ENCODE data around the gene NEDD4L. TPM values are rescaled to one million over a fixed set of nuclear protein-coding genes. Genes with fewer than 3 reads are reported as not detected.
A peak's percentile ranks its signal among the peaks of the same experiment; 100 is the strongest.
"Not testable (repeated sequence)": the region's sequence is repeated elsewhere in the genome, so short reads cannot be mapped to it uniquely, and the experiment has no call there.

NEDD4L gene
- polyA plus RNA-seq, 1 donor: 93.0 TPM

DNA sequence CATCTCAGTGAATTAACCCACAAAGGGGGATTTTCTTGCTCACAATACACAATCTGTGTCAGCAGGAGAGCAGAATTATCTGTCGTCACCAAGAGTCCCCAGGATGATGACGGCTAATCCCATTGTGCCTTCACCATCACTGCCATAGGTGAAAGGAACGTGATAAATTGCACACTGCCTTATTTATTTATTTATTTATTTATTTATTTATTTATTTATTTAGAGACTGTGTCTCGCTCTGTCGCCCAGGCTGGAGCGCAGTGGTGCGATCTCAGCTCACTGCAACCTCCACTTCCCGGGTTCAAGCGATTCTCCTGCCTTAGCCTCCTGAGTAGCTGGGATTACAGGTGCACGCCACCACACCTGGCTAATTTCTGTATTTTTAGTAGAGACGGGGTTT lies 238.8 kb downstream of the NEDD4L start:
- not testable (repeated sequence) for H3K27ac ChIP-seq (ENCODE audit: low read length); H3K4me3 ChIP-seq (ENCODE audit: low read length); DNase-seq; H3K9me3 ChIP-seq (ENCODE audit: control insufficient read depth, low read depth, low read length); H3K36me3 ChIP-seq (ENCODE audit: control insufficient read depth, insufficient read depth, low read length); H3K27me3 ChIP-seq (ENCODE audit: control insufficient read depth, insufficient read depth, low read length)
- WGBS (ENCODE audit: insufficient coverage, low lambda C conversion rate): 80% methylated on average over 1 of the region's 11 CpGs
- peaks cover 57% of the 10 kb centered on the region for H3K4me1 ChIP-seq (ENCODE audit: control insufficient read depth, insufficient read depth, low read length)

DNA sequence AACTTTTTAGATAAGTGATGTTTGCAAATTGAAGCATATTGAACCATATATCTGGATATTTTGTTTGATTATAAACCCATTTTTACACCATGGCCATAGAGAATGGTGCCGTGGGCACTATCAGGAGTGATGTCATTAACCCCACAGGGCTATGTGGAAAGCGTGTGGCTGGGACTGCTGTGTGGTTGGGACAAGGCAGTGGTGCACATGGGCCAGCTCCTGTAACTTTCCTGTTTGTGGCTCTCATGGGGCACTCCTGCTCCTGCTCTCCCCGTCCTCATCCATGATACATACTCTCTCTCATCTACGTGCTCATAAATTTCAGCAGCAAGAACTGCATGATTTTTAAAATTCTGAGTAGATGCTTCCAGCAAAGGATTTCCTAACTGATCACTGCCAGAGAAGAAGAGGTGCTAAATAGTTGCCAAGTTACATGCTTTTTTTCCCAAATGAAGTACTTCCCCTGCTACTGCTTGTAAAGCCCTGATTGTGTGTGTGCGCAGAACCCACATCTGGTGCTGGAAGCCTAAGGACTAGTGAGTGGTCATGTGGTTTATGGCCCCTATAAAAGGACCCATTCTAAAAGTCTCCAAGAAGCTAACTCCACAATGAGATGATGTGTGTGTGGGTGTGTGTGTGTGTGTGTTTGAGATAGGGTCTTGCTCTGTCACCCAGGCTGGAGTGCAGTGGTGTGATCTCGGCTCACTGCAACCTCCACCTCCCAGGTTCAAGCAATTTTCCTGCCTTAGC lies 240.8 kb downstream of the NEDD4L start:
- DNase-seq: peak in 1 of 2 donors; percentile 80
- whole genome bisulfite sequencing (ENCODE audit: insufficient coverage, low lambda C conversion rate): 80% methylated on average over 2 of the region's 6 CpGs
- H3K4me1 ChIP-seq (ENCODE audit: control insufficient read depth, insufficient read depth, low read length): peaks cover 60% of the 10 kb centered on the region

DNA sequence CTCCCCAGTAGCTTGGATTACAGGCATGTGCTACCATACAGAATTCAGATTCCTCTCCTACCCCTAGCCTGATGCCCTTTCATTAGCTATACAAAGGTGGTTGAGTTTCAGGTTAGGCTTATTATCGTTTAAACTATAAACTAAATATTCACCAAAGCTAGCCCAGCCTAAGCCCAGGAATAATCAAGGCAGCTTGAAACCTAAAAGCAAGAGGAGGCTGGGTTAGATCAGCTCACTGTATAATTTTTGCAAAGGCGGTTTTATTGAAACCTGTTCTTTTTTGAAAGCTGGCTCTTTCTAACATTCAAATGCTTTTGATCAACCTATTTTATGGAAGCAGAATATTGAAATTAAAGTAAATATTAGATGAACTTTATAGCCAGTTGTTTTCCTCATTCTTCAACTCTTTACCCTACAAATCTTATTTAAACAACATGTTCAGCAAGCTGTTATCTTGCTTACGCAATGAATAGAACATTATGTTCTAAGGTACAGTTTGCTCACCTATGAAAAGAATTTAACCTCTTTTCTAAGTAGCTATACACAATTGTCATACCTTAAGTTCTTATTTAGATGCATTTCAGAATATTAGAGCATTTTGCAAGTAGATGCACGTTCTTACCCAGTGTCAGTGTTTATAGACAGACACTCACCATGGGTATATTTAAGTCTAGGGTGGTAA lies 241.6 kb downstream of the NEDD4L start:
- no peak overlapping the region for H3K4me3 ChIP-seq (ENCODE audit: low read length)
- H3K9me3 ChIP-seq (ENCODE audit: control insufficient read depth, low read depth, low read length): no peaks in the 10 kb centered on the region
- 41% methylated on average over 2 of the region's 4 CpGs for WGBS (ENCODE audit: insufficient coverage, low lambda C conversion rate)
- DNase-seq: peak in 1 of 2 donors; percentile 76
- no peaks in the 10 kb centered on the region for H3K27me3 ChIP-seq (ENCODE audit: control insufficient read depth, insufficient read depth, low read length)
- no peaks in the 10 kb centered on the region for H3K36me3 ChIP-seq (ENCODE audit: control insufficient read depth, insufficient read depth, low read length)
- peak overlapping the region; percentile 96 for H3K27ac ChIP-seq (ENCODE audit: low read length)
- peaks cover 53% of the 10 kb centered on the region for H3K4me1 ChIP-seq (ENCODE audit: control insufficient read depth, insufficient read depth, low read length)

More for the DNA sequence above, 240.8 kb downstream of the NEDD4L start:
- no peaks in the 10 kb centered on the region for H3K9me3 ChIP-seq (ENCODE audit: control insufficient read depth, low read depth, low read length)
- no peaks in the 10 kb centered on the region for H3K27me3 ChIP-seq (ENCODE audit: control insufficient read depth, insufficient read depth, low read length)
- peak overlapping the region; percentile 96 for H3K27ac ChIP-seq (ENCODE audit: low read length)
- no peaks in the 10 kb centered on the region for H3K36me3 ChIP-seq (ENCODE audit: control insufficient read depth, insufficient read depth, low read length)
- H3K4me3 ChIP-seq (ENCODE audit: low read length): no peak overlapping the region

DNA sequence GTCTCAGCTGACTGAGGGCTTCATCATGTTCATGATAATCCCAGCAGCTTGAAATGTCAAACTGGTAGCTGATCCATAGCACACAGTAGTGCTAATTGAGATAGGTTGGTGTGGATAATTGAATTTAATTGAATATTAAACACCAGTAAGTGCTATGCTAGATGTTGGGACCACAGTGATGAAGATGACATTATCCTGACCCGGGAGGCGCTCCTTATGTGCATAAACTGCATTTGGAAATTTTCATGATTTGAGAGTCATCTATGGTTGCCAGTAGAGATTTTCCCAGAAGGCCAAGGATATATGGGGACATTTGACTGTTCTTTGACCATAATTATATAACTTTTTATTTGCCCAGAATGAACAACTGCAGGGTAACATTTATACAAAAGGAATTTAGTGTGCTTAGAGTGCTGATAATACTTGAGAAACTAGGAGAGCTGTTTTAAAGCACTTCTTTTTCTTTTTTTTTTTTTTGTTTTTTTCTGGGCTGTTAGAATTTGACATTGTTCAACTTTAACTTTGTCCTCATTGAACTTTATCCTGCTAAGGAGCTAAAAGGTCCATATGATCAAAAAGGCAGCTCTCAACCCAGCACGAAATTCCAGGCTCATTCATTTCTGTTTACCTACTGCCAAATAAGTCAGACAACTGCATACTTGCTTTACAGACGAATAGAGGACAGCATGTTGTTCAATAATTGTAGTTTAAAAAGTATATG lies 242.8 kb downstream of the NEDD4L start:
- no peaks in the 10 kb centered on the region for H3K9me3 ChIP-seq (ENCODE audit: control insufficient read depth, low read depth, low read length)
- 100% methylated on average over 1 of the region's 4 CpGs for WGBS (ENCODE audit: insufficient coverage, low lambda C conversion rate)
- H3K27ac ChIP-seq (ENCODE audit: low read length): peak overlapping the region; percentile 96
- H3K36me3 ChIP-seq (ENCODE audit: control insufficient read depth, insufficient read depth, low read length): peaks cover 6% of the 10 kb centered on the region
- H3K4me1 ChIP-seq (ENCODE audit: control insufficient read depth, insufficient read depth, low read length): peaks cover 53% of the 10 kb centered on the region
- no peak overlapping the region for H3K4me3 ChIP-seq (ENCODE audit: low read length)
- H3K27me3 ChIP-seq (ENCODE audit: control insufficient read depth, insufficient read depth, low read length): no peaks in the 10 kb centered on the region
- DNase-seq: peak in 1 of 2 donors; percentile 31

DNA sequence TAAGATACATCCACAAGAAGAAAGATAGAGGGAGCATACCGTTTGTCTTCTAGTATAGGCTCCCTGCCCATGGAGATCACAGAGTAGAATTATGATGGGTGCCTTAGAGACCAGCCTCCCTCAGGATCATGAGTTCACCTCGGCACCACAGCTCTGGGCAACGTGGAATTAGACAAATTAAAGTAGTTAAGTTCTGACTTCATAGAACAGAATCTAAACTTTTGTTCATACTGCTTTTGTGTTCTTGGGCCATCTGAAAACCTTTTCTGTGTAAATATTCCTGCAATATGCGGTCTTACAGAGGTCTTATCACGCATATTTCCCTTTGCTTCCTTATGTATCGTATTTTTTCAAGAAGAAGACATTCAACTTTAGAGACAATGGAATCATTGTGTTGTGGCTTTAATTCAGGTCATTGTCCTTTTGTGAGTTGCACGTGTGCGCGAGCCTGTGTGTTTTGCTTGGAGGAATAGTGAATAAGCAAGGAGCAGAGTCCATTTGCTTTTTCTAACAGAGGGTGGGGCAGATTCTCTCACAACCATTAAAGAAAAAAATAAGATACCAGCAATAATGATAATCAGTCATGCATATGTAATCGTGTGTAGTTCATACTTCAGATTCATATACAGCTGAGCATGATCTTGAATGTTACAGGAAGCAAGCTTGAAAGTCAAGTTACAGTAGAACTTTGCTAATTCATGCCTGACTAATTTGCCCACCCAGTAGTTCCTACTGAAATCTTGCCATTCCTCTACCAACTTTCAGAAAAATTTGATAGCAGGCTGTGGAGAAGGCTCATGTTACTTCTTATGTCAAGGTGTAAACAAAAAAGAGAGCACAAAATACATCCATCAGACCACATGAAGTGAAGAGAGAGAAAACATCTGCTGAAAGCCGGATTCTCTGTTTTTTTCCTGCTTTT lies 243.6 kb downstream of the NEDD4L start:
- Histone ChIP-seq H3K4me3 (ENCODE audit: low read length) (no peak overlapping the region), H3K4me1 (ENCODE audit: control insufficient read depth, insufficient read depth, low read length) (peaks cover 53% of the 10 kb centered on the region), H3K9me3 (ENCODE audit: control insufficient read depth, low read depth, low read length) (no peaks in the 10 kb centered on the region), H3K27me3 (ENCODE audit: control insufficient read depth, insufficient read depth, low read length) (no peaks in the 10 kb centered on the region), H3K27ac (ENCODE audit: low read length) (peak overlapping the region; percentile 96), H3K36me3 (ENCODE audit: control insufficient read depth, insufficient read depth, low read length) (peaks cover 10% of the 10 kb centered on the region)
- 0% methylated on average over 1 of the region's 11 CpGs for WGBS (ENCODE audit: insufficient coverage, low lambda C conversion rate)
- DNase-seq: peak; percentile 87 to 95

DNA sequence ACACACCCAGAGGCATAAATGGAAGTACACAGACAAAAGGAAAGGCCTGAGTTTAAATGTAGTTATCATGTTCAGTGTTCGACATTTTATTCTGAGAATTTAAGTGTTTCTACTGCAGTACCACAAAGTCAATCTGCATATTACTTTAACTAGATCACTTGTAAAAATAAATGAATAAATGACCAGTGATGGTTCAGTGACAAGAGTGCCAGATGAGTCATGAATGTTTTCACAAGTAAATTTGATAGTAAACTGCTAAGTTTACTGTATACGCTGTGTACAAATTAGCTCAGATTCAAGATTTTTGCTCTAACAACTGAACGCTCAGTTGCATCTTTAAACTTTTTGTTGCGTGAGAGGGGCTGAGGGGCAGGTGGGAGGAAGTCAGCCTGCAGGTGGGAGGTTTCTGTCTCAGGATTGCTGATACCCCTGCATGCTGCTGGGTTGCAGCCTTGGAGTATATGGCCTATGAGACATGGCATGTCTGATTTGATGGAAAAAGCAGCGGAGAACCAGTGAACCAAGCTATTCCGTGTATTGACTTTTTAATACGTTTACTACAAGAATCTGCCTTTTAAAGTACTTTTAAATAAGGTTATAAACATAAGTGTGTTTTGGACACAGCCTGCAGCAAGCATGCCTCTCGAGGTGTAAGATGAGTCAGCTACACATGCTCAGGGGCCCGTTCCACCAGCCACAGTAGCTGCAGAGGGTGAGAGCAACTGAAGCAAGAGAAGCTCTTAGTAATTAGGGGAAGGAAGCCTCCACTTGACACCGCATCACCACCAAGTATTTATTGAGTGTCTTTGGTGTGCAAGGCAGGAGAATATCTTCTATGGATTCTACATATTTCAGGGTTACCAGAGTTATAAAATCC lies 245.1 kb downstream of the NEDD4L start:
- Histone ChIP-seq H3K27me3 (ENCODE audit: control insufficient read depth, insufficient read depth, low read length) (no peaks in the 10 kb centered on the region), H3K36me3 (ENCODE audit: control insufficient read depth, insufficient read depth, low read length) (peaks cover 10% of the 10 kb centered on the region), H3K27ac (ENCODE audit: low read length) (peak overlapping the region; percentile 96), H3K9me3 (ENCODE audit: control insufficient read depth, low read depth, low read length) (no peaks in the 10 kb centered on the region), H3K4me3 (ENCODE audit: low read length) (no peak overlapping the region), H3K4me1 (ENCODE audit: control insufficient read depth, insufficient read depth, low read length) (peaks cover 47% of the 10 kb centered on the region)
- 100% methylated on average over 1 of the region's 10 CpGs for WGBS (ENCODE audit: insufficient coverage, low lambda C conversion rate)
- DNase-seq: peak in 1 of 2 donors; percentile 63

DNA sequence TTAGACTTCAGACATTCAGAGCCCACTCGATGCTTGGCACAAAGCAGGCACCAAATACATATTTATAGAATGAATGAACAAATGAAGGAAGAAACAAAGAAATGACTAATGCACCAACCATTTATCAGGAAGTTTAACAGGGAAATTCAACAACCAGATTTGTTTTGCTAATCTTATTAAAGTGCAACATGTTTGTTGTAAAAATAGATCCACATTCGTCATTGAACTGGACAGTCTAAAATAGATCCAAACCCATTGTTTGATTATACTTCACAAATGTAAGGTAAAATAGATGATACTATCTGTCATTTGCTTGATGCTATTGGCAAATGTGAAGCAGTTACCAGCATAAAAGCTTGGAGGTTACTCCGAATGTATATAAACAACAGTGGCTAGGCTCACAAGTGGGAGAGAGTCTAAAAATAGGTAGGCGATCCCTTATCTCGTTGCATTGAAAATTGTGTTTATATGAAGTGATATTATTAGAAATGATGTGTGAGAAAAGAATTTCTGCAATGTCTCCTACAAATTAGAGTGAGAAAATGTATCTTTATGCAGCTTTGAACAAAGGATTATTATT lies 246.2 kb downstream of the NEDD4L start:
- no peak overlapping the region for H3K4me3 ChIP-seq (ENCODE audit: low read length)
- WGBS (ENCODE audit: insufficient coverage, low lambda C conversion rate): 100% methylated on average over 2 of the region's 5 CpGs
- H3K27ac ChIP-seq (ENCODE audit: low read length): peak overlapping the region; percentile 96
- no peaks in the 10 kb centered on the region for H3K27me3 ChIP-seq (ENCODE audit: control insufficient read depth, insufficient read depth, low read length)
- peaks cover 37% of the 10 kb centered on the region for H3K4me1 ChIP-seq (ENCODE audit: control insufficient read depth, insufficient read depth, low read length)
- DNase-seq: no peak
- H3K36me3 ChIP-seq (ENCODE audit: control insufficient read depth, insufficient read depth, low read length): peaks cover 10% of the 10 kb centered on the region
- H3K9me3 ChIP-seq (ENCODE audit: control insufficient read depth, low read depth, low read length): no peaks in the 10 kb centered on the region

DNA sequence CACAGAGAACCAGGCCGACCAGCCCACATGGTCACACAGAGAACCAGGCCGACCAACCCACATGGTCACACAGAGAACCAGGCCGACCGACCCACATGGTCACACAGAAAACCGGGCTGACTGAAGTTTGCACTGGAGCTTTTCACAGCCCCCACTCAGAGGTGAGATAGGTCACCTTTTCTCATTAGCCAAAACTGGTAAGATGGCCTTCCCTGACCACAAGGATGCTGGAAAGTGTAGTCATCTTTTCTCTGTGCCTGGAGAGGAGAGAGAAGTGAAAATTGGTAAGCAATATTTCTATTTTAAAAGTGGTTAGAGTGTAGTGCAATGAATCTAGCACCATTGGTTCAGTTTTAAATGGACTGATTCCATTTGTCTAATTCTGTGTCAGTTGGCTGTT lies 247.1 kb downstream of the NEDD4L start:
- Histone ChIP-seq H3K27ac (ENCODE audit: low read length) (no peak overlapping the region), H3K36me3 (ENCODE audit: control insufficient read depth, insufficient read depth, low read length) (peaks cover 10% of the 10 kb centered on the region), H3K27me3 (ENCODE audit: control insufficient read depth, insufficient read depth, low read length) (no peaks in the 10 kb centered on the region), H3K4me3 (ENCODE audit: low read length) (no peak overlapping the region), H3K4me1 (ENCODE audit: control insufficient read depth, insufficient read depth, low read length) (peaks cover 29% of the 10 kb centered on the region), H3K9me3 (ENCODE audit: control insufficient read depth, low read depth, low read length) (no peaks in the 10 kb centered on the region)
- no CpG with 5 or more reads among the region's 5 CpGs for WGBS (ENCODE audit: insufficient coverage, low lambda C conversion rate)
- no peak for DNase-seq

DNA sequence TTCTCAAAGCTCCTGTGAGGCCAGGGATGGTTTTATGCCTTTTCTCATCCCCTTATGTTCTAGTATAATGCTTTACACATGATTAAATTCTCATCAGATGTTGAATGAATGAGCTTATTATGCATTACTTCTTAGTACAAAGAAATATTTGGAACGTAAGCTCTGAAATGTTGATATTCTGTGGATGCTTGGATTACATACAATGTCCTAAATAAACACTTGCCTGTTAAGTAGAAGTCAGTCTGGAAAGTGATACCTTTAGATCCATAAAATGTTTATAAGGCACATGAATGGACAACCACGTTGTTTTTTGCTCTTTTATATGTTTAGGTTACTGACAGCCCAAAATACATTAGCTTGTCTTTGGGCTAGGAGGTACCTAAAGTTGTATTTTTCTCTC lies 248.6 kb downstream of the NEDD4L start:
- Histone ChIP-seq H3K9me3 (ENCODE audit: control insufficient read depth, low read depth, low read length) (no peaks in the 10 kb centered on the region), H3K4me3 (ENCODE audit: low read length) (no peak overlapping the region), H3K27ac (ENCODE audit: low read length) (no peak overlapping the region), H3K4me1 (ENCODE audit: control insufficient read depth, insufficient read depth, low read length) (peaks cover 14% of the 10 kb centered on the region), H3K36me3 (ENCODE audit: control insufficient read depth, insufficient read depth, low read length) (peaks cover 10% of the 10 kb centered on the region), H3K27me3 (ENCODE audit: control insufficient read depth, insufficient read depth, low read length) (no peaks in the 10 kb centered on the region)
- DNase-seq: no peak
- WGBS (ENCODE audit: insufficient coverage, low lambda C conversion rate): 100% methylated on average over 1 of the region's 2 CpGs
